Endothelial cell of umbilical vein (primary cell): ENCODE data around the gene ECE2. TPM values are rescaled to one million over a fixed set of nuclear protein-coding genes. Genes with fewer than 3 reads are reported as not detected.

Source experiments
- BruUV-seq: library from RNA; stranded (reverse); fragments of 400-500 nt; replicated peaks from 2 replicates; lab custom pipeline; 2021; lab: Mats Ljungman, UMichigan
- CTCF ChIA-PET: fragments of 300-600, 350-600 bp; sonication (Branson Sonifier 250); formaldehyde crosslinking; loops from one replicate; lab custom pipeline; 2021; ENCODE audit warnings: antibody characterized with exemption, inconsistent platforms; lab: Charles Lee
- POLR2A ChIA-PET: fragments of 300-600, 350-600 bp; sonication (Branson Sonifier 250); formaldehyde crosslinking; loops from one replicate; lab custom pipeline; 2021; ENCODE audit warnings: antibody characterized with exemption, inconsistent platforms; lab: Charles Lee
- DNase-seq: peaks from one replicate; pipeline ENCODE4 v3.0.0-alpha.2; 2011; ENCODE audit warnings: low read depth, low spot score
- FAIRE-seq: peaks from 2 replicates; lab custom pipeline; 2011; peaks lifted over from hg19 to GRCh38; lab: Jason Lieb, UNC
- H2AFZ ChIP-seq: 2 replicates; pipeline ENCODE4 v1.6.0; 2012; ENCODE audit warnings: low read depth, low read length, control low read depth, inconsistent platforms
- H3K27ac ChIP-seq: 2 replicates; pipeline ENCODE4 v1.5.1; 2011; ENCODE audit warnings: low read depth, mild to moderate bottlenecking, control low read depth, low read length, moderate library complexity; ENCODE audit not compliant: insufficient read depth
- H3K27me3 ChIP-seq, 2 experiments: 2 replicates each; pipeline versions ENCODE4 v1.6.0 to v1.6.1; 2011; ENCODE audit warnings: low read length in 2 of 2, mixed read lengths in 1 of 2; ENCODE audit not compliant: control insufficient read depth in 2 of 2, insufficient read depth in 2 of 2
- H3K36me3 ChIP-seq, 2 experiments: 2 replicates in 1 of 2; 3 replicates in 1 of 2; pipeline ENCODE4 v1.5.1; 2011; ENCODE audit warnings: low read length in 2 of 2, mild to moderate bottlenecking in 1 of 2, moderate library complexity in 1 of 2; ENCODE audit not compliant: control insufficient read depth in 2 of 2, insufficient read depth in 2 of 2; ENCODE audit errors: extremely low read depth in 1 of 2
- H3K4me1 ChIP-seq: 3 replicates; pipeline ENCODE4 v1.5.1; 2011; ENCODE audit warnings: mild to moderate bottlenecking, low read length; ENCODE audit not compliant: control insufficient read depth, insufficient read depth; ENCODE audit errors: extremely low read depth
- H3K4me2 ChIP-seq: 2 replicates; pipeline ENCODE4 v1.6.1; 2011; ENCODE audit warnings: low read length, control low read depth, mixed read lengths; ENCODE audit not compliant: insufficient read depth
- H3K4me3 ChIP-seq, 3 experiments: fragments of 200-600 bp in 1 of 3; sonication (generic), shearing (Covaris generic) in 1 of 3; replicated peaks in 1 of 3; 2 replicates each; pipeline ENCODE4 v1.5.1; 2011 to 2016; ENCODE audit warnings: control low read depth in 3 of 3, low read length in 3 of 3, mild to moderate bottlenecking in 2 of 3, inconsistent platforms in 1 of 3, low read depth in 1 of 3, moderate library complexity in 1 of 3; ENCODE audit not compliant: insufficient read depth in 1 of 3
- H3K79me2 ChIP-seq: 2 replicates; pipeline ENCODE4 v1.6.0; 2012; ENCODE audit warnings: low read length, inconsistent platforms; ENCODE audit not compliant: control insufficient read depth, insufficient read depth
- H3K9ac ChIP-seq: replicated peaks from 2 replicates; pipeline ENCODE3; 2011; ENCODE audit warnings: low read length, control low read depth; ENCODE audit not compliant: insufficient read depth; ENCODE audit errors: extremely low read depth
- H3K9me1 ChIP-seq: replicated peaks from 3 replicates; pipeline ENCODE4 v1.6.0; 2011; ENCODE audit warnings: mild to moderate bottlenecking, low read length; ENCODE audit not compliant: control insufficient read depth, insufficient read depth; ENCODE audit errors: extremely low read depth
- H3K9me3 ChIP-seq: replicated peaks from 2 replicates; pipeline ENCODE4 v1.5.1; 2012; ENCODE audit warnings: low read length, inconsistent platforms; ENCODE audit not compliant: control insufficient read depth, insufficient read depth
- H4K20me1 ChIP-seq: replicated peaks from 2 replicates; pipeline ENCODE3; 2011; ENCODE audit warnings: mild to moderate bottlenecking, low read length; ENCODE audit not compliant: control insufficient read depth, insufficient read depth; ENCODE audit errors: extremely low read depth
- EZH2 ChIP-seq: IDR thresholded peaks from 2 replicates; pipeline ENCODE4 v1.6.1; 2012; ENCODE audit warnings: borderline replicate concordance, low read depth, mild to moderate bottlenecking, moderate library complexity, low read length, inconsistent platforms; ENCODE audit not compliant: severe bottlenecking
- FOS ChIP-seq: IDR thresholded peaks from 2 replicates; pipeline ENCODE4 v1.6.1; 2011; ENCODE audit warnings: mild to moderate bottlenecking, low read length, moderate library complexity, borderline replicate concordance; ENCODE audit not compliant: insufficient read depth
- GATA2 ChIP-seq: IDR thresholded peaks from 2 replicates; pipeline ENCODE4 v1.7.0; 2011; ENCODE audit warnings: low read depth, mild to moderate bottlenecking, moderate library complexity, mixed read lengths, low read length; ENCODE audit not compliant: insufficient read length, insufficient read depth
- JUN ChIP-seq: IDR thresholded peaks from 2 replicates; pipeline ENCODE4 v1.6.1; 2011; ENCODE audit warnings: borderline replicate concordance, low read depth; ENCODE audit not compliant: insufficient read length, insufficient read depth
- MYC ChIP-seq: IDR thresholded peaks from one replicate; pipeline ENCODE4 v1.6.1; 2011; ENCODE audit warnings: mild to moderate bottlenecking, low read depth, low read length
- POLR2A ChIP-seq: IDR thresholded peaks from 2 replicates; pipeline ENCODE4 v1.6.1; 2012; ENCODE audit warnings: low read depth, mild to moderate bottlenecking, control low read depth, low read length
- POLR2AphosphoS5 ChIP-seq: IDR thresholded peaks from 2 replicates; pipeline ENCODE4 v1.6.1; 2012; ENCODE audit warnings: low read depth, mild to moderate bottlenecking, control low read depth, low read length, moderate library complexity; ENCODE audit not compliant: insufficient read depth
- dilution Hi-C: fragments of 300-500 bp; cut with MboI; formaldehyde crosslinking; loops from one replicate; pipeline ENCODE4 v1.15.0; 2019; ENCODE audit warnings: low sequenced_read_pairs; ENCODE audit not compliant: extremely low pct_ligation_motif_present
- intact Hi-C: fragments of 100-400 bp; cut with micrococcal nuclease; formaldehyde crosslinking; loops from one replicate; pipeline ENCODE4 v1.10.0; 2022
- polyA plus RNA-seq, 4 experiments: library from polyadenylated mRNA; depleted of rRNA in 3 of 4; stranded (reverse) in 3 of 4; unstranded in 1 of 4; fragments of >200 nt; gene quantifications; 2 replicates each; pipeline versions ENCODE4 v1.2.1 to v1.2.3, GENCODE V29; 2011 to 2012; ENCODE audit warnings: missing spikeins in 1 of 4
- total RNA-seq: library from RNA; stranded (reverse); gene quantifications from 2 replicates; pipeline ENCODE4 v1.2.3, GENCODE V29; 2021
- TF ChIP-seq, protein P1 (sequence below), 2 donors: IDR thresholded peaks; 1 replicate in 1 of 2; 2 replicates in 1 of 2; pipeline ENCODE4 v1.5.1; 2011; ENCODE audit warnings: low read length in 2 of 2, mild to moderate bottlenecking in 2 of 2, moderate library complexity in 2 of 2, control low read depth in 1 of 2, inconsistent platforms in 1 of 2, low read depth in 1 of 2; ENCODE audit not compliant: insufficient read depth in 1 of 2; ENCODE audit errors: extremely low read depth in 1 of 2
- TF ChIP-seq, protein P2 (sequence below): IDR thresholded peaks from 2 replicates; pipeline ENCODE4 v1.6.1; 2011; ENCODE audit not compliant: insufficient read depth, insufficient read length

The ECE2 gene
- total and polyA plus RNA-seq, 2 donors (not counting 3 experiments of a cell fraction or from before 2014, with no cell fraction given), result not detected

DNA sequence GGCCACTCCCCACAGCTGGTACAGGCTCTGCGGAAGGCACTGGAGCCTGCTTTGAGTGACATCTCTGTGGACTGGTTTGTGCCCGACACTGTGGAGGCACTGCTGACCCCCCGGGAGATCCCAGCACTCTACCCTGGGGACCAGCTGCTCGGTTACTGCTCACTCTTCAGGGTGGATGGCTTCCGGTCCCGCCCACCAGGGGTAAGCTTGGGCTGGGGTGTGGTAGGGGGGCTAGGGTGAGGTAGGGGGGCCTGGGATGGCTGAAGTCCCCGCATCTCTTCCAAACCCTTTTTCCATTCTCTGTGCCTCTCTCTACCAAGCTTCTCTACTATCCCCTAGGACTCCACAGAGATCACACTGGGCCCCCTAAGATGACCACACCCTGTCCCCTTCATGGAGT lies 38.6 kb upstream of the ECE2 start:
- H3K4me3 ChIP-seq, result no peak overlapping the region
- no peaks in the 10 kb centered on the region for H3K79me2 ChIP-seq
- H3K9me3 ChIP-seq, result no peaks in the 10 kb centered on the region
- dilution Hi-C loops, result no loop called here
- no peak for DNase-seq
- no peak for FAIRE-seq
- no peaks in the 10 kb centered on the region for H4K20me1 ChIP-seq
- H3K36me3 ChIP-seq, result no peaks in the 10 kb centered on the region
- no peaks in the 10 kb centered on the region for H3K4me1 ChIP-seq
- H3K9me1 ChIP-seq, result no peaks in the 10 kb centered on the region
- no TSS peak for BruUV-seq
- no peak overlapping the region for H3K9ac ChIP-seq
- peaks cover 6 to 7% of the 10 kb centered on the region in 2 experiments for H3K27me3 ChIP-seq
- intact Hi-C loops, result no loop called here
- TF ChIP-seq POLR2AphosphoS5 (no peak), POLR2A (no peak), JUN (no peak), MYC (no peak), GATA2 (no peak), EZH2 (no peak), FOS (no peak)
- TF ChIP-seq, protein P1, sequence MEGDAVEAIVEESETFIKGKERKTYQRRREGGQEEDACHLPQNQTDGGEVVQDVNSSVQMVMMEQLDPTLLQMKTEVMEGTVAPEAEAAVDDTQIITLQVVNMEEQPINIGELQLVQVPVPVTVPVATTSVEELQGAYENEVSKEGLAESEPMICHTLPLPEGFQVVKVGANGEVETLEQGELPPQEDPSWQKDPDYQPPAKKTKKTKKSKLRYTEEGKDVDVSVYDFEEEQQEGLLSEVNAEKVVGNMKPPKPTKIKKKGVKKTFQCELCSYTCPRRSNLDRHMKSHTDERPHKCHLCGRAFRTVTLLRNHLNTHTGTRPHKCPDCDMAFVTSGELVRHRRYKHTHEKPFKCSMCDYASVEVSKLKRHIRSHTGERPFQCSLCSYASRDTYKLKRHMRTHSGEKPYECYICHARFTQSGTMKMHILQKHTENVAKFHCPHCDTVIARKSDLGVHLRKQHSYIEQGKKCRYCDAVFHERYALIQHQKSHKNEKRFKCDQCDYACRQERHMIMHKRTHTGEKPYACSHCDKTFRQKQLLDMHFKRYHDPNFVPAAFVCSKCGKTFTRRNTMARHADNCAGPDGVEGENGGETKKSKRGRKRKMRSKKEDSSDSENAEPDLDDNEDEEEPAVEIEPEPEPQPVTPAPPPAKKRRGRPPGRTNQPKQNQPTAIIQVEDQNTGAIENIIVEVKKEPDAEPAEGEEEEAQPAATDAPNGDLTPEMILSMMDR (IDR thresholded peaks at IDR 0.05; ENCODE audit: extremely low read depth in 1 of 2, insufficient read depth in 1 of 2, low read depth in 1 of 2, low read length in 2 of 2), result no peak
- TF ChIP-seq, protein P2, sequence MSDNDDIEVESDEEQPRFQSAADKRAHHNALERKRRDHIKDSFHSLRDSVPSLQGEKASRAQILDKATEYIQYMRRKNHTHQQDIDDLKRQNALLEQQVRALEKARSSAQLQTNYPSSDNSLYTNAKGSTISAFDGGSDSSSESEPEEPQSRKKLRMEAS, result no peak
- H2AFZ ChIP-seq, result no peak overlapping the region
- ChIA-PET POLR2A (no interaction called here), CTCF (interaction anchor here (1.3 to 8.1 kb wide), 3 partner anchors 10 to 340 kb away, joined by 5 to 98 read pairs (median 54); partner anchors contain the start of gene VWA5B2)
- H3K4me2 ChIP-seq, result no peak overlapping the region
- no peak overlapping the region for H3K27ac ChIP-seq
